HepG2 (cell line): ENCODE data around the gene CCER1.

Experiments
- ARNT ChIP-seq: fragments of 450-650 bp; IDR thresholded peaks from 2 replicates; pipeline ENCODE4 v1.6.1; 2017
- CTCF ChIP-seq: sonication (generic); formaldehyde crosslinking; IDR thresholded peaks from 2 replicates; pipeline ENCODE4 v1.5.0; 2020; ENCODE audit warnings: mild to moderate bottlenecking, missing genetic modification reagents, moderate library complexity
- JARID2 ChIP-seq: sonication (generic); formaldehyde crosslinking; IDR thresholded peaks from 2 replicates; pipeline ENCODE4 v1.8.1; 2023; ENCODE audit warnings: missing genetic modification reagents, inconsistent platforms; ENCODE audit not compliant: insufficient replicate concordance
- MAX ChIP-seq: IDR thresholded peaks from 2 replicates; pipeline ENCODE4 v1.6.1; 2012; ENCODE audit warnings: inconsistent platforms
- MTA3 ChIP-seq: sonication (generic); formaldehyde crosslinking; IDR thresholded peaks from 2 replicates; pipeline ENCODE4 v1.4.0; 2020; ENCODE audit warnings: missing genetic modification reagents
- YY1 ChIP-seq: IDR thresholded peaks from 2 replicates; pipeline ENCODE4 v1.6.1; 2011; ENCODE audit warnings: low read length, low read depth, moderate library complexity, mild to moderate bottlenecking; ENCODE audit not compliant: insufficient read depth, insufficient replicate concordance
- ZBTB26 ChIP-seq: IDR thresholded peaks from 2 replicates; pipeline ENCODE4 v1.6.1; 2016; ENCODE audit warnings: missing compliant biosample characterization, missing genetic modification reagents, borderline replicate concordance
- ZBTB33 ChIP-seq: sonication (generic); formaldehyde crosslinking; IDR thresholded peaks from 2 replicates; pipeline ENCODE4 v1.4.0; 2020; ENCODE audit warnings: missing genetic modification reagents
- ZKSCAN5 ChIP-seq: sonication (generic); formaldehyde crosslinking; IDR thresholded peaks from 2 replicates; pipeline ENCODE4 v1.5.1; 2020; ENCODE audit warnings: mild to moderate bottlenecking, missing genetic modification reagents

- TF ChIP-seq ZBTB33 (CRISPR knock-in tag) (no peak), ZKSCAN5 (CRISPR knock-in tag) (no peak), MTA3 (CRISPR knock-in tag) (no peak), MAX (no peak), ZBTB26 (CRISPR knock-in tag) (no peak), ARNT (no peak), YY1 (no peak), CTCF (CRISPR knock-in tag) (no peak), JARID2 (CRISPR knock-in tag) (no peak)
Measured at GRCh38 chr12:90943255-90943654, 11.7 kb downstream of the CCER1 start.
